ENCODE measurements around the gene CEP83.
"Not testable (repeated sequence)": the region's sequence is repeated elsewhere in the genome, so short reads cannot be mapped to it uniquely, and the experiment has no call there.

The CEP83 gene

DNA sequence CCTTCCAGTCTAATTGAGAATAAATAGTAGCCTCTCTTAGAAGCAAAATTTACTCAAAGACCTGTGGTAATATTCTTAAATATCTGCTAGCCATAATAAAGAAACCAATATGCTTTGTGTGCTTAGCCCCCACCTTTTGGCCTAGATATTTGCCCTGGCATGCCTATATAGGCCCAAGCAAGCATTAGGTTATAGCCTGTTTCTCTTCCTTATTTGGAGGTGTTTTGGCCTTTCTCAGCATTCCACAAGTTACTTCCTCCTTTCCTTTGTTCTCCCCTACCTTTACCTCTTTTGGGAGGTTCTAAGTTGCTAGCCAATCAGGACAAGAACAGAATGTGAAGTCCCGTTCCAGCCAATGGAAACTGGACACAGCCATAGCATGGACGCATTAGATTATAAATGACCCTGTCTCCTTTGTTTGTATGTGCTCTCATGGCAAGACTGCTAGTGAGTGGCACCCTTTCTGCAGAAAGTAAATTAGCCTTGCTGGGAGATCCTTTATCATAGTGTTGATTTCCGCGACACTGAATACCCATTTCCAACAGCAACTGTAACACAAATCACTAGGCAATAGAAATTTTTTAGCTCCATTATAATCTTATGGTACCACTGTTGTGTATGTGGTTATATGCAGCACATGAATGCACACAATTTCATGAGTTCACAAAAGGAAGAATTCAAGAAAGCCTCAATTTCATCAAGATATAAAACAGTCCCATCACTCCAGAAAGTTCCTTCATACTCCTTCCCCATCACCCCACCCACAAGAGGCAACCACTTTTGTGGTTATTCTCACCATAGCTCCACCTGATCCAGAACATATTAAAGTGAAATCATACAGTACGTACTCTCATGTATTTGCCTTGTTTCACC lies 37.6 kb downstream of the CEP83 start:
- H3K27ac Mint-ChIP-seq, result no peak overlapping the region
- no peaks in the 10 kb centered on the region for H3K27me3 Mint-ChIP-seq (ENCODE audit: low read depth)
- peaks cover 46% of the 10 kb centered on the region for H3K36me3 Mint-ChIP-seq (ENCODE audit: low read depth)
- H3K4me1 Mint-ChIP-seq (ENCODE audit: low read depth), result no peaks in the 10 kb centered on the region
- no peak overlapping the region for H3K4me3 Mint-ChIP-seq
- H3K9me3 Mint-ChIP-seq, result peaks cover 63% of the 10 kb centered on the region

DNA sequence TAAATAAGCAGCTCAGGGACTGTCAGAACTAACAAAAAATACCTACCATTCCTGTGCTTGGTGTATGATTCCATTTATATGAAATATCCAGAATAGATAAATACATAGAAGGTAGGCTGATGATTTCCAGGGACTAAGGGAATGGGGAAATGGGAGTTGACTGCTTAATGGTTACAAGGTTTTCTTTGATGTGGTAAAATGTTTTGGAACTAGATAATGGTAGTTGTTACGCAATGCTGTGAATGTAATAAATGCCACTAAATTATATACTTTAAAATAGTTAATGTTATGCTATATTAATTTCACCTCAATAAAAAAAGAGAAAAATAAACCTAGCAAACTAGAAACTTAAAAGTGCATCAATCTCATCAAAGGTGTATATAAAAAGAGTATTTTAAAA lies 41.1 kb downstream of the CEP83 start:
- H3K27ac Mint-ChIP-seq, result no peak overlapping the region
- peaks cover 49% of the 10 kb centered on the region for H3K9me3 Mint-ChIP-seq
- H3K4me3 Mint-ChIP-seq, result no peak overlapping the region
- peaks cover 30% of the 10 kb centered on the region for H3K36me3 Mint-ChIP-seq (ENCODE audit: low read depth)
- H3K27me3 Mint-ChIP-seq (ENCODE audit: low read depth), result no peaks in the 10 kb centered on the region
- H3K4me1 Mint-ChIP-seq (ENCODE audit: low read depth), result no peaks in the 10 kb centered on the region

DNA sequence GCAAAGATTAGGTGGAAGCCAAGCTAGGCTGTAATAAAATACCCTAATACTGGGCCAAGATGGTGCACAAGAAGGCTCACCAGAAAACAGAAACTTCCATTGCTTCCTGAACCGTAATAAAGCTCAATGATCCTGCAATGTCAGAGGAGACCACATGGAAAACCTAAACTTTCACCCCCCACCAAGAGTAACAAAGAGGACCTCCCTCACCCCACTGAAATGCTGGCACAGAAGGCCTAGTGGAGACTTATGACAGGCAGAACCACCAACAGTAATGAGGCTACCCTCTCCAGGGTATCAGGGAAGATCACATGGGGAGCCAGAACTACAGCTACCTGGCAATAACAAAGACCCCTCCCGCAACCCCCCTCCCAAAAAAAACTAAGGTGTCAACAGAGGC lies 43.1 kb downstream of the CEP83 start:
- Mint-ChIP-seq H3K27ac (no peak overlapping the region), H3K4me1 (ENCODE audit: low read depth) (peaks cover 2% of the 10 kb centered on the region), H3K4me3 (no peak overlapping the region), H3K36me3 (ENCODE audit: low read depth) (peaks cover 19% of the 10 kb centered on the region), H3K27me3 (ENCODE audit: low read depth) (no peaks in the 10 kb centered on the region), H3K9me3 (peaks cover 34% of the 10 kb centered on the region)

DNA sequence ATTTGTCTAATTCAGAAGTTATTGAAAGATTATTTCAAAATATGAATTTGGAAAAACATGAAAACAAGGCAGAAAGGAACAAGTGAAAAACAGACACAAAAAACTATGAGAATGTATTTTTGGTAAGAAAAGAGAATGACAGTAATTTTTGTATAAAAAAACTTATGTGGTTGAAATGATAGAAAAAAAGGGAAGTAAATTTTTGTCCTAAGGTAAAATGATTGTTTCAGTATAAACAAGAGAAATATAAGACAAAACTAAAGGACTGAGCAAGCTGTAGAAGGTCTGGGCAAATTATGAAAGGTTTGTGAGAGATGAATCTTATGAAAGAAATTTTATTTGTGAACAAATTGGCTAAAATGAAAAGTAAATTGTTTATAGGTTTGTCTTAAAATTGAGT lies 44.6 kb downstream of the CEP83 start:
- peaks cover 27% of the 10 kb centered on the region for H3K9me3 Mint-ChIP-seq
- no peak overlapping the region for H3K4me3 Mint-ChIP-seq
- H3K27ac Mint-ChIP-seq, result no peak overlapping the region
- no peaks in the 10 kb centered on the region for H3K27me3 Mint-ChIP-seq (ENCODE audit: low read depth)
- H3K36me3 Mint-ChIP-seq (ENCODE audit: low read depth), result peaks cover 18% of the 10 kb centered on the region
- H3K4me1 Mint-ChIP-seq (ENCODE audit: low read depth), result peaks cover 4% of the 10 kb centered on the region

DNA sequence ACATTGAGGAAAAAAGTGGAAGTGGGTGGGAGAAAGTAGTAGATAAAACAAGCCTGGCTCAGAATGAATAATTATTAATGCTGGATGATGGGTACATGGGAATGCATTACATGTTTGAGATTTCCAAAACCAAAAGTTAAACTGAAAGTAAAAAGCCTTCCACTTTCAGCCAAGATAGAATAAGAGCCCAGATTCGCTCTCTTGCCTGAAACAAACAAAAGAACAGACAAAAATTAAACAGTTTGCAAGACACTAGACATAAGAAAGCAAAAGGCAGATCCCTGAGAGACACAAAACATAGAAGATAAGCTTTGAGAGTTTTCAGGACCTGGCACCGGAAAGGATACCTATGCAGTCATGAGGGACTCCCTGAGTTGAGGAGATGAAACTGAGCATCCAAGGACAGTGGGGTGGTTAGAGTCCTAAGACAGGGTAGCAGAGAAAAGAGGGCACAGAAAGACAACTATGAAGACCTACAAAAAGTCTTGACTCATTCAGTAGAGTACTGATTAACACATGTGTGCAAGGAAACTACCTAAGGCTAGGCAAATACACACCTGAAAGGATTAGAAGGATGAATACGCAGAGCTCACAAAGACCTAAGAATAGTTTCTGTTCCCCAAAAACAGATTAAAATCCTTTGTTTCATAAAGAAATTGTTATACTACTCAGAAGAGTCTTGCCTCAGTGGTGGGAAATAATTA lies 54.1 kb downstream of the CEP83 start:
- H3K27ac Mint-ChIP-seq, result peak overlapping the region; percentile 66
- H3K27me3 Mint-ChIP-seq (ENCODE audit: low read depth), result no peaks in the 10 kb centered on the region
- peaks cover 14% of the 10 kb centered on the region for H3K36me3 Mint-ChIP-seq (ENCODE audit: low read depth)
- peaks cover 10% of the 10 kb centered on the region for H3K4me1 Mint-ChIP-seq (ENCODE audit: low read depth)
- H3K4me3 Mint-ChIP-seq, result peak overlapping the region; percentile 66
- H3K9me3 Mint-ChIP-seq, result peaks cover 6% of the 10 kb centered on the region

DNA sequence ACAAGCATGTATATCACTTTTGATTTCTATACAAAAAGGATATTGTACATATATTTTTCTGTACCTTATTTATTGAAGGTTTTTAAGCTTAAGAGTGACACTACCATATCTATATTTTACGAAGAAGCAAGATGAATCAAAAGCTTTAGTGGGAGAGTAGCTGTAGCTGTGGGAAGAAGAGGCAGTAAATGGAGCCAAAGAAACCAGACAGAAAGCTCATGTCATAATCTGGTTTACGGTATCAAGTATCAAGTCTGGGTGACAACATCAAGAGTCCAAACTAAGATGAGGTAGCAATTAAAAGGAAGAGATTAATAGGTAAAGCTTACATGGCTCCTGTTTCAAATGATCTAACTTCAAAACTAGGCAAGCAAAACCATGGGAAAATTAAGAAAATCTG lies 54.8 kb downstream of the CEP83 start:
- no peaks in the 10 kb centered on the region for H3K27me3 Mint-ChIP-seq (ENCODE audit: low read depth)
- H3K4me1 Mint-ChIP-seq (ENCODE audit: low read depth), result peaks cover 10% of the 10 kb centered on the region
- H3K27ac Mint-ChIP-seq, result no peak overlapping the region
- peaks cover 13% of the 10 kb centered on the region for H3K9me3 Mint-ChIP-seq
- H3K36me3 Mint-ChIP-seq (ENCODE audit: low read depth), result peaks cover 20% of the 10 kb centered on the region
- no peak overlapping the region for H3K4me3 Mint-ChIP-seq

DNA sequence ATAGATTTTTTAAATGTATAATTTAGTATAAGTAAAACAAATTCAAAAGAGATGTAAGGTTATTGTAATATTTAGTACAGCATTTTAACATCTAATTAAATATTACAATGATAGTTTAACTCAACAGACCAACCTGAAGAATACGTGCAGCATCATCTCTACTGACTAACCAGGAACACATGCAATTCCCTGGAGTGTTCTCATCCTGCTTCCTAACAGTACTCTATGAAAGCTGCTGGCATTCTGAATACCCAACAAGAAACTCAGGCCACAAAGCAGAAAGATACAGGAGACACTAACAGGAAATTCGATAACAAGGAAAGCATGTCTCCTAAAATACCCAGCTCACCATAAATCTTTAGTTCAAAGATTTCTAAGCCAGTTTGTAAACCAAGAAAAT lies 58.3 kb downstream of the CEP83 start:
- no peak overlapping the region for H3K4me3 Mint-ChIP-seq
- no peaks in the 10 kb centered on the region for H3K27me3 Mint-ChIP-seq (ENCODE audit: low read depth)
- H3K9me3 Mint-ChIP-seq, result peaks cover 19% of the 10 kb centered on the region
- H3K36me3 Mint-ChIP-seq (ENCODE audit: low read depth), result peaks cover 36% of the 10 kb centered on the region
- peaks cover 10% of the 10 kb centered on the region for H3K4me1 Mint-ChIP-seq (ENCODE audit: low read depth)
- H3K27ac Mint-ChIP-seq, result no peak overlapping the region

DNA sequence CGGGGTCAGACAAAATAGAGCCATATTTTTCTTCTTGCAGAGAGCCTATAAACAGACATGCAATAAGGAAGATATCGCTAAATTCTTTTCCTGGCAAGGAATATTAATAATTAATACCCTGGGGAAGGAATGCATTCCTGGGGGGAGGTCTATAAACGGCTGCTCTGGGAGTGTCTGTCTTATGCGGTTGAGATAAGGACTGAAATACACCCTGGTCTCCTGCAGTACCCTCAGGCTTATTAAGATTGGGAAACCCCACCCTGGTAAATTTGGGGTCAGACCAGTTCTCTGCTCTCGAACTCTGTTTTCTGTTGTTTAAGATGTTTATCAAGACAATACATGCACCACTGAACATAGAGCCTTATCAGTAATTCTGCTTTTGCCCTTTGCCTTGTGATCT lies 61.0 kb downstream of the CEP83 start:
- peaks cover 27% of the 10 kb centered on the region for H3K9me3 Mint-ChIP-seq
- not testable (repeated sequence) for H3K4me3 Mint-ChIP-seq; H3K4me1 Mint-ChIP-seq (ENCODE audit: low read depth); H3K27ac Mint-ChIP-seq; H3K27me3 Mint-ChIP-seq (ENCODE audit: low read depth)
- H3K36me3 Mint-ChIP-seq (ENCODE audit: low read depth), result peaks cover 36% of the 10 kb centered on the region

DNA sequence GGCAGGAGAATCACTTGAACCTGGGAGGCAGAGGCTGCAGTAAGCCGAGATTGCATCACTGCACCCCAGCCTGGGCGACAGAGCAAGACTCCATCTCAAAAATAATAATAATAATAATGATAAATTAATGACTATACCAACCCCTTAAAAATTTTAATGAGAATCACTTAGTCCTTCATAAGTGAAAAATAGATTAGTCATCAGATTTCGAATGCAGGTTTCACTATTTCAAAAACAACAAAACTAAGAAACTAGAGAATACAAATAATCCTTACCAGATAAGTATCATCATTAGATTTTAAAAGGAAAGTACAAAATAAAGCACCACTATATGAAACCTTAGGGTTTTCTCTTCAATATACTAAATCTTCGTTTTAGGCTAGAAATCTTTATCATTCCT lies 62.3 kb downstream of the CEP83 start:
- no peaks in the 10 kb centered on the region for H3K4me1 Mint-ChIP-seq (ENCODE audit: low read depth)
- peaks cover 39% of the 10 kb centered on the region for H3K36me3 Mint-ChIP-seq (ENCODE audit: low read depth)
- no peak overlapping the region for H3K27ac Mint-ChIP-seq
- no peaks in the 10 kb centered on the region for H3K27me3 Mint-ChIP-seq (ENCODE audit: low read depth)
- H3K4me3 Mint-ChIP-seq, result no peak overlapping the region
- peaks cover 30% of the 10 kb centered on the region for H3K9me3 Mint-ChIP-seq

DNA sequence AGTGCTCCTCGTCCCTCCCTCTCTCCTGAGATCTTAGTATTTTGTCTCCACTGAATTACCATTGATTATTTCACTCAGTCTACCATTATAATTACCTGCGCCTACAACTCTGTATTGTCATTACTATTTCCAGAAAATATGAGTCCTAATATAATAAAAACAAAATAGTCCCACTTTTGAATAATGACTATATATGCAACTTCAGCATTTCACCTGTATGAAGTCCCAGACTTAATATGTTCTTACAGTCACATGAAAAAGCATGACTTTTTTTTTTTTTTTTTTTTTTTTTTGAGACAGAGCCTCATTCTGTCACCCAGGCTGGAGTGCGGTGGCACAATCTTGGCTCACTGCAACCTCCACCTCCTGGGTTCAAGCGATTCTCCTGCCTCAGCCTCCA lies 63.7 kb downstream of the CEP83 start:
- not testable (repeated sequence) for H3K4me3 Mint-ChIP-seq; H3K27ac Mint-ChIP-seq; H3K27me3 Mint-ChIP-seq (ENCODE audit: low read depth); H3K4me1 Mint-ChIP-seq (ENCODE audit: low read depth)
- peaks cover 35% of the 10 kb centered on the region for H3K9me3 Mint-ChIP-seq
- peaks cover 40% of the 10 kb centered on the region for H3K36me3 Mint-ChIP-seq (ENCODE audit: low read depth)

DNA sequence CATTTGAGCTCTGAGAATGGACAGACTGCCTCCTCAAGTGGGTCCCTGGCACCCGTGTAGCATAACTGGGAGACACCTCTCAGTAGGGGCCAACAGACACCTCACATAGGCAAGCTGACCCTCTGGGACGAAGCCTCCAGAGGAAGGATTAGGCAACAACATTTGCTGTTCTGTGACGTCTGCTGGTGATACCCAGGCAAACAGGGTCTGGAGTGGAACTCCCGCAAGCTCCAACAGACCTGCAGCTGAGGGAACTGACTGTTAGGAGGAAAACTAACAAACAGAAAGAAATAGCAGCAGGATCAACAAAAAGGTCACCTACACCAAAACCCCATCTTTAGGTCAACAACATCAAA lies 69.6 kb downstream of the CEP83 start:
- no peak overlapping the region for H3K4me3 Mint-ChIP-seq
- H3K9me3 Mint-ChIP-seq, result peaks cover 38% of the 10 kb centered on the region
- H3K36me3 Mint-ChIP-seq (ENCODE audit: low read depth), result peaks cover 40% of the 10 kb centered on the region
- no peaks in the 10 kb centered on the region for H3K27me3 Mint-ChIP-seq (ENCODE audit: low read depth)
- H3K4me1 Mint-ChIP-seq (ENCODE audit: low read depth), result no peaks in the 10 kb centered on the region
- H3K27ac Mint-ChIP-seq, result no peak overlapping the region

DNA sequence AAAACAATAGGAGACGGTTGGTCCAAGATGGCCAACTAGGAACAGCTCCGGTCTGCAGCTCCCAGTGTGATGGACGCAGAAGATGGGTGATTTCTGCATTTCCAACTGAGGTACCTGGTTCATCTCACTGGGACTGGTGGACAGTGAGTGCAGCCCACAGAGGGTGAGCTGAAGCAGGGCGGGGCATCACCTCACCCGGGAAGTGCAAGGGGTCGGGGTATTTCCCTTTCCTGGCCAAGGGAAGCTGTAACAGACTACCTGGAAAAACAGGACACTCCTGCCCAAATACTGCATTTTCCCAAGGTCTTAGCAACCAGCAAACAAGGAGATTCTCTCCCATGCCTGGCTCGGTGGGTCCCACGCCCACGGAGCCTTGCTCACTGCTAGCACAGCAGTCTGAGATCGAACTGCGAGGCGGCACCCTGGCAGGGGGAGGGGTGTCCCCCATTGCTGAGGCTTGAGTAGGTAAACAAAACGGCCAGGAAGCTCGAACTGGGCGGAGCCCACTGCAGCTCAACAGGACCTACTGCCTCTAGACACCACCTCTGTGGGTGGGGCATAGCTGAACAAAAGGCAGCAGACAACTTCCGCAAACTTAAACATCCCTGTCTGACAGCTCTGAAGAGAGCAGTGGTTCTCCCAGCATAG lies 70.1 kb downstream of the CEP83 start:
- Mint-ChIP-seq H3K9me3 (peaks cover 40% of the 10 kb centered on the region), H3K36me3 (ENCODE audit: low read depth) (peaks cover 43% of the 10 kb centered on the region)
- not testable (repeated sequence) for H3K27me3 Mint-ChIP-seq (ENCODE audit: low read depth); H3K4me3 Mint-ChIP-seq; H3K27ac Mint-ChIP-seq; H3K4me1 Mint-ChIP-seq (ENCODE audit: low read depth)

DNA sequence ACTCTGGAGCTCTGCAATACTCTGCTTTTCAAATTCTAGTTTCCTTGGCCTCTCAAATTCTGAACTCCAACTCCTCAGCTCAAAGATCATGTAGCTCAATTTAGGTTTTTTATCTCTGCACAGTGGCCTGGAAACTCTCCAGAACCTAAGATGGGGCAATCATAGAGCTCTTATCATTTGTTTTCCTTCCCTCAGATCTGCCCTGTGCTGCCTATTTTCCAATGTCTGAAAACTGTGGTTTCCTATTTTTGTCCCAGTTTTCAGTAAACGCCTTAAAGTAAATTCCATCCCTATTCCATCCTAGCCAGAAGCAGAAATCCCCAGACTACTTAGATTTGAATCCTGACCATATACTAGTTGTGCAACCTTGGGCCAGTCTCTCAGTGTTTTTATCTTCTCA lies 73.2 kb downstream of the CEP83 start:
- Mint-ChIP-seq H3K36me3 (ENCODE audit: low read depth) (peaks cover 48% of the 10 kb centered on the region), H3K4me3 (no peak overlapping the region), H3K27ac (no peak overlapping the region), H3K4me1 (ENCODE audit: low read depth) (no peaks in the 10 kb centered on the region), H3K27me3 (ENCODE audit: low read depth) (no peaks in the 10 kb centered on the region), H3K9me3 (peaks cover 49% of the 10 kb centered on the region)

DNA sequence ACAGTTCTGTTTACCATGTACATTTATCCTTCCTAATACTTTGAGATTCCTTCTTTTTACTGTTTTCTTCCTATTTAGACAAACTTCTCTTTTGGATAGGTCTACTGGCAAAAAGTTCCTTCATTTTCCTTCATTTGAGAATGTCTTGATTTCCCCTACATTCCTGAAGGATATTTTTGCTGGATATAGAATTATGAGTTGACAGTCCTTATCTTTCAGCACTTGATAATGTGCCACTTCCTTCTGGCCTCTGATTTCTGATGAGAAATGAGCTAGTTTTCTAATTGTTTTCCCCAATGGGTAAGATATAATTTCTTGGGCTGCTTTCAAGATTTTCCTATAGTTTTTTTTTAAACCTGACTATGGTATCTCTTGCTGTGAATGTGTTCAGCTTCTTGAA lies 75.6 kb downstream of the CEP83 start:
- Mint-ChIP-seq H3K4me1 (ENCODE audit: low read depth) (peaks cover 19% of the 10 kb centered on the region), H3K4me3 (no peak overlapping the region), H3K27me3 (ENCODE audit: low read depth) (no peaks in the 10 kb centered on the region), H3K9me3 (peaks cover 47% of the 10 kb centered on the region), H3K27ac (no peak overlapping the region), H3K36me3 (ENCODE audit: low read depth) (peaks cover 51% of the 10 kb centered on the region)

DNA sequence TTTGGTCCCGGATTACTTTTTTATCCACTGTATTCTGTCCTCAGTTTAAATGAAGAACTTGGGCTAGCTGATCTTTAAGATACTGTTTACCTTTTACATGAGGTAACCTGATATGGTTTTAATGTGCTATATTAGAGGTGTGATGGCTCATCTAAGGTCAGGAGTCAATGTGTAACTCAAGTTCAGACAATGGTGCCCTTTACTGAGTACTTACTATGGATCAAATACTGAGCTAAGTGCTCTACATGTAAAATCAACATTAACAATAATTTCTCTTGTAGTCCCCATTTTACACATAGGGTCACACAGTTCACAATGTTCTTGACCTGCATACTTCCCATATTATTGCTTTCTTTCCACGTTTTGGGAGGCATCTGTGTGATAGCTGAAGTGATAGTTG lies 79.2 kb downstream of the CEP83 start:
- Mint-ChIP-seq H3K27ac (peak overlapping the region; percentile 58), H3K9me3 (peaks cover 30% of the 10 kb centered on the region), H3K36me3 (ENCODE audit: low read depth) (peaks cover 42% of the 10 kb centered on the region), H3K4me1 (ENCODE audit: low read depth) (peaks cover 23% of the 10 kb centered on the region), H3K27me3 (ENCODE audit: low read depth) (no peaks in the 10 kb centered on the region), H3K4me3 (peak overlapping the region; percentile 27)
